ENCODE measurements around the gene POLR2E. TPM values are rescaled to one million over a fixed set of nuclear protein-coding genes. Genes with fewer than 3 reads are reported as not detected.

Gene POLR2E
- total RNA-seq, 1 donor from 2014 or later = 156 TPM

DNA sequence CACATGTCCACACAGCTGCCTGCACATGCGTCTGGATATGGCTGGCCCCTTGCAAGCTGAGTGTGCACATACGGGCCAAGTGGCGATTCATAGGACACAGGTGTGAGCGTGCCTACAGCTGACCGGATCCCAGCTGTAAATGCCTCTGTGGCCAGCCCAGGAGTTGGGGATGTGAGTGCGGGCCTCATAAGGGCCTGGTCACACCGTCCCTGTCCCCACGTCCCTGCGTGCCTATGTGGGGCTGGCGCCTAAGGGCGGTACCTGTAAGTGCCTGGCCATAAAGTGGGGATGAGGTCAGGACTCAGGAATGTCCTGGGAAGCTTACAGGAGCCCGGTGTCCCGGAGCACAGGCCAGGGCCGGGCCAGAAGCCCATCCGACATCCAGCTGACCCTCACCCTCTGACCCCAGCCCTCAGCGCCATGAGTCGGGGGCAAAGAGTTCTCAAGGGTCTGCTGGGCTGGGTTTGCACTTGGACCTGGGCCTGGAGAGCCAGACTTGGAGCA, 29.5 kb downstream of the POLR2E start:
- DNase-seq (ENCODE audit: extremely low spot score, unreplicated experiment) = no peak
- Mint-ChIP-seq H3K9me3 (ENCODE audit: unreplicated experiment) (no peaks in the 10 kb centered on the region), H3K4me3 (ENCODE audit: unreplicated experiment) (no peak overlapping the region), H3K27me3 (ENCODE audit: unreplicated experiment) (peaks cover 5% of the 10 kb centered on the region), H3K4me1 (ENCODE audit: unreplicated experiment) (peaks cover 18% of the 10 kb centered on the region), H3K36me3 (ENCODE audit: unreplicated experiment) (no peaks in the 10 kb centered on the region), H3K27ac (ENCODE audit: unreplicated experiment) (no peak overlapping the region)
- TF ChIP-seq, protein P1, sequence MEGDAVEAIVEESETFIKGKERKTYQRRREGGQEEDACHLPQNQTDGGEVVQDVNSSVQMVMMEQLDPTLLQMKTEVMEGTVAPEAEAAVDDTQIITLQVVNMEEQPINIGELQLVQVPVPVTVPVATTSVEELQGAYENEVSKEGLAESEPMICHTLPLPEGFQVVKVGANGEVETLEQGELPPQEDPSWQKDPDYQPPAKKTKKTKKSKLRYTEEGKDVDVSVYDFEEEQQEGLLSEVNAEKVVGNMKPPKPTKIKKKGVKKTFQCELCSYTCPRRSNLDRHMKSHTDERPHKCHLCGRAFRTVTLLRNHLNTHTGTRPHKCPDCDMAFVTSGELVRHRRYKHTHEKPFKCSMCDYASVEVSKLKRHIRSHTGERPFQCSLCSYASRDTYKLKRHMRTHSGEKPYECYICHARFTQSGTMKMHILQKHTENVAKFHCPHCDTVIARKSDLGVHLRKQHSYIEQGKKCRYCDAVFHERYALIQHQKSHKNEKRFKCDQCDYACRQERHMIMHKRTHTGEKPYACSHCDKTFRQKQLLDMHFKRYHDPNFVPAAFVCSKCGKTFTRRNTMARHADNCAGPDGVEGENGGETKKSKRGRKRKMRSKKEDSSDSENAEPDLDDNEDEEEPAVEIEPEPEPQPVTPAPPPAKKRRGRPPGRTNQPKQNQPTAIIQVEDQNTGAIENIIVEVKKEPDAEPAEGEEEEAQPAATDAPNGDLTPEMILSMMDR (IDR thresholded peaks at IDR 0.05) = no peak

DNA sequence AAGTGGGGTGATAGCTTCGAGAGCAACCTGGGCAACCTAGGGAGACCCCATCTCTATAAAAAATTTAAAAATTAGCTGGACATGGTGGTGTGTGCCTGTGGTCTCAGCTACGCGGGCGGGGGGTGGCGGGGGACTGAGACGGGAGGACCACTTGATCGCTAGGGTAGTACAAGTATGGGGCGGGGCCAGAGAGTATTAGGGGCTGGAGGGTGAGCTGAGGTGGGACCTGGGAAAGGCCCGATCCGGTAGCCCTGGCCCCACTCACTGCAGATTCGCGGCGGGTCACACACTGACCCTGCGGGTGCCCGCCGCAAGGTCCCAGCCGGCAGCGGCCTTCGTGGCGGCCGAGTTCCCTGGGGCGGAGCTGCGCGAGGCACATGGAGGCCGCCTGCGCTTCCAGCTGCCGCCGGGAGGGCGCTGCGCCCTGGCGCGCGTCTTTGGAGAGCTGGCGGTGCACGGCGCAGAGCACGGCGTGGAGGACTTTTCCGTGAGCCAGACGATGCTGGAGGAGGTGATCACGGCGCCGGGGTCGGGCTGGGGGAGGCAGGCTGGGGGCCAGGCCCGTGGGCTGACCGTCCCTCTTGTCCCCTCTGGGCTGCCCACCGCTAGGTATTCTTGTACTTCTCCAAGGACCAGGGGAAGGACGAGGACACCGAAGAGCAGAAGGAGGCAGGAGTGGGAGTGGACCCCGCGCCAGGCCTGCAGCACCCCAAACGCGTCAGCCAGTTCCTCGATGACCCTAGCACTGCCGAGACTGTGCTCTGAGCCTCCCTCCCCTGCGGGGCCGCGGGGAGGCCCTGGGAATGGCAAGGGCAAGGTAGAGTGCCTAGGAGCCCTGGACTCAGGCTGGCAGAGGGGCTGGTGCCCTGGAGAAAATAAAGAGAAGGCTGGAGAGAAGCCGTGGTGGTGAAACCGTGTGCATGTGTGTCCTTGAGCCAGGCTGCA, 30.2 kb downstream of the POLR2E start:
- H3K27me3 Mint-ChIP-seq (ENCODE audit: unreplicated experiment) = peaks cover 5% of the 10 kb centered on the region
- peak overlapping the region; percentile 10 for H3K4me3 Mint-ChIP-seq (ENCODE audit: unreplicated experiment)
- H3K36me3 Mint-ChIP-seq (ENCODE audit: unreplicated experiment) = no peaks in the 10 kb centered on the region
- DNase-seq (ENCODE audit: extremely low spot score, unreplicated experiment) = no peak
- TF ChIP-seq, protein P1 (IDR thresholded peaks at IDR 0.05) = peak; percentile 71
- H3K4me1 Mint-ChIP-seq (ENCODE audit: unreplicated experiment) = peaks cover 18% of the 10 kb centered on the region
- H3K9me3 Mint-ChIP-seq (ENCODE audit: unreplicated experiment) = no peaks in the 10 kb centered on the region
- H3K27ac Mint-ChIP-seq (ENCODE audit: unreplicated experiment) = no peak overlapping the region

DNA sequence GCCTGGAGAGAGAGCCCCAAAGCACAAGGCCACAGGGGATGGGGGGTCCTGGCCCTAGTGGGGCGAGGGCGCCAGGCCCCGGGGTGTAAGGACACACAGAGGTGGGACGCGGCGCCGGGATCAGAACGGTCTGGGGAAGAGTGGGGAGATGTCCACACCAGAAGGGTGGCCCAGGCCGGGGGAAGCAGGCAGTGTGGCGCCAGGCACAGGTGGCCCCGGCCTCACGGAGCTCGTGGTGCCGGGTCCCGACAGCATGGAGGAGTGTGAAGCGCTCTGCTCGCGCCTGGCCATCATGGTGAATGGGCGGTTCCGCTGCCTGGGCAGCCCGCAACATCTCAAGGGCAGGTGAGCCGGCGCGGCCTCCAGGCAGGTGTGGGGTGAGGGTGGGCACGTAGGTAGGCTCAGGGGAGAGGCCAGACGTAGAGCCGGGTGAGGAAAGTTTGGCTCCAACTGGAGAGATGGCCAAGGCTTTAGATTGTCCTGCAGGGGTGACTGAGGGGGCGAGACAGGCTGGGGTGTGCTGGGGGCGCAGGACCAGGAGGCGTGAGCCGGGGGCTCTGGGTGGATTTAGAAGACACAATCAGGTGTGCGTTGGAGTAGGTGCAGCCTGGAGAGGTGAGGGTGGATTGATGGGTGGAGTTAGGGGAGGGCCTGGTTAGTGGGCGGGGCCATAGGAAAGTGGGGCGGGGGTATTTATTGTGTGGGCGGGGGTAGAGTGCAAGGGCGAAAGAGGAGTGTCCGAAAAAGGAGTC, 31.1 kb downstream of the POLR2E start:
- Mint-ChIP-seq H3K27me3 (ENCODE audit: unreplicated experiment) (peaks cover 5% of the 10 kb centered on the region), H3K9me3 (ENCODE audit: unreplicated experiment) (no peaks in the 10 kb centered on the region), H3K36me3 (ENCODE audit: unreplicated experiment) (no peaks in the 10 kb centered on the region), H3K27ac (ENCODE audit: unreplicated experiment) (no peak overlapping the region), H3K4me1 (ENCODE audit: unreplicated experiment) (peaks cover 17% of the 10 kb centered on the region), H3K4me3 (ENCODE audit: unreplicated experiment) (no peak overlapping the region)
- no peak for DNase-seq (ENCODE audit: extremely low spot score, unreplicated experiment)
- TF ChIP-seq, protein P1 (IDR thresholded peaks at IDR 0.05) = no peak

DNA sequence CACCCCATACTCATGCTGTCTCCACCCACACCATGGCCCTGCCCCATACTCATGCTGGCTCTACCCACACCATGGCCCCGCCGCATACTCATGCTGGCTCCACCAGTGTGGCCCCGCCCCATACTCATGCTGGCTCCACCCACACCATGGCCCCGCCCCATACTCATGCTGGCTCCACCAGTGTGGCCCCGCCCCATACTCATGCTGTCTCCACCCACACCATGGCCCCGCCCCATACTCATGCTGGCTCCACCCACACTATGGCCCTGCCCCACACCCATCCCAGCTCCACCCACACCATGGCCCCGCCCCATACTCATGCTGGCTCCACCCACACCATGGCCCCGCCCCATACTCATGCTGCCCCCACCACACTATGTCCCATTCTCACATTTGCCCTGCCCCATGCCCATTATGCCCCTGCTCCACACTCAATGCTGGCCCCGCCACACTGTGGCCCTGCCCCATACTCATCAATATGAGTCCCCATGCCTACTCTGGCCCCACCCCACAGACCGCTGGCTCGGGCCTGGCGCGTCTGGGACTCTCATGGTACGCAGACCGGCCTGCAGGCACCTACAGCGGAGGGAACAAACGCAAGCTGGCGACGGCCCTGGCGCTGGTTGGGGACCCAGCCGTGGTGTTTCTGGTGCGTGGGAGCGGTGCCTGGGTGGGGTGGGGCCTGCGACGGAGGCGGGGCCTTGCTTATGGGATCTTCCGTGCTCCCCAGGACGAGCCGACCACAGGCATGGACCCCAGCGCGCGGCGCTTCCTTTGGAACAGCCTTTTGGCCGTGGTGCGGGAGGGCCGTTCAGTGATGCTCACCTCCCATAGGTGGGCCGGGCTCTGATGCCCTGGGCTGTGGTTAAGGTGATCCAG, 31.9 kb downstream of the POLR2E start:
- Mint-ChIP-seq H3K4me3 (ENCODE audit: unreplicated experiment) (no peak overlapping the region), H3K4me1 (ENCODE audit: unreplicated experiment) (peaks cover 13% of the 10 kb centered on the region), H3K9me3 (ENCODE audit: unreplicated experiment) (no peaks in the 10 kb centered on the region), H3K27me3 (ENCODE audit: unreplicated experiment) (no peaks in the 10 kb centered on the region), H3K27ac (ENCODE audit: unreplicated experiment) (no peak overlapping the region), H3K36me3 (ENCODE audit: unreplicated experiment) (no peaks in the 10 kb centered on the region)
- TF ChIP-seq, protein P1 (IDR thresholded peaks at IDR 0.05) = no peak
- DNase-seq (ENCODE audit: extremely low spot score, unreplicated experiment) = no peak

All from osteocyte (in vitro differentiated cells).